ENCODE data around the gene LIPT2.

Gene LIPT2

GRCh38 chr11:74453373-74453975, 40.0 kb downstream of the LIPT2 start:
- no peak overlapping the region for H3K27ac ChIP-seq
- no peak for TF ChIP-seq ZFX (IDR thresholded peaks at IDR 0.05; ENCODE audit: borderline replicate concordance)
- TF ChIP-seq, protein P1, sequence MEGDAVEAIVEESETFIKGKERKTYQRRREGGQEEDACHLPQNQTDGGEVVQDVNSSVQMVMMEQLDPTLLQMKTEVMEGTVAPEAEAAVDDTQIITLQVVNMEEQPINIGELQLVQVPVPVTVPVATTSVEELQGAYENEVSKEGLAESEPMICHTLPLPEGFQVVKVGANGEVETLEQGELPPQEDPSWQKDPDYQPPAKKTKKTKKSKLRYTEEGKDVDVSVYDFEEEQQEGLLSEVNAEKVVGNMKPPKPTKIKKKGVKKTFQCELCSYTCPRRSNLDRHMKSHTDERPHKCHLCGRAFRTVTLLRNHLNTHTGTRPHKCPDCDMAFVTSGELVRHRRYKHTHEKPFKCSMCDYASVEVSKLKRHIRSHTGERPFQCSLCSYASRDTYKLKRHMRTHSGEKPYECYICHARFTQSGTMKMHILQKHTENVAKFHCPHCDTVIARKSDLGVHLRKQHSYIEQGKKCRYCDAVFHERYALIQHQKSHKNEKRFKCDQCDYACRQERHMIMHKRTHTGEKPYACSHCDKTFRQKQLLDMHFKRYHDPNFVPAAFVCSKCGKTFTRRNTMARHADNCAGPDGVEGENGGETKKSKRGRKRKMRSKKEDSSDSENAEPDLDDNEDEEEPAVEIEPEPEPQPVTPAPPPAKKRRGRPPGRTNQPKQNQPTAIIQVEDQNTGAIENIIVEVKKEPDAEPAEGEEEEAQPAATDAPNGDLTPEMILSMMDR (IDR thresholded peaks at IDR 0.05) = peak; percentile 88

DNA sequence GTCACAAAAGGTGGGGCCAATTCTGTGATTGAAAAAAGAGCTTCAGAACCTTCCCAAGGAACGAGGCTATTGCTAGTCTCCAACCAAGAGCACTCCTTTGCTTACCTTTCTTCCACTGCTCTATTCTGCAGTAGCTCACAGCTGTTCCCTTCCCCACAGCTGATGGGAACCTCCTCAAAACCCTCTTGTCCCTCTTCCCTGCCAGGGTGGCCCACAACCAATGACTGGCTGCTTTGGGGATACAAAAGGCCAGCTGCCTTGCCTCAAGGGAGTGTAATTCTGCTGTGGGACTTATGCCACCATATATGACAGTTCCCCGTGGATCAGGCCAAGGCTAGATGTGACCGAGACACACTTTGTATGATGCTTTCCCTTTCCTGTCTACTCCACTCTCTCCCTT, 41.2 kb downstream of the LIPT2 start:
- no peak overlapping the region for H3K27ac ChIP-seq
- TF ChIP-seq, protein P1 (IDR thresholded peaks at IDR 0.05) = no peak
- TF ChIP-seq ZFX (IDR thresholded peaks at IDR 0.05; ENCODE audit: borderline replicate concordance) = no peak

GRCh38 chr11:74450318-74450717, 43.2 kb downstream of the LIPT2 start:
- no peak overlapping the region for H3K27ac ChIP-seq
- no peak for TF ChIP-seq ZFX (IDR thresholded peaks at IDR 0.05; ENCODE audit: borderline replicate concordance)
- TF ChIP-seq, protein P1 (IDR thresholded peaks at IDR 0.05) = no peak

- TF ChIP-seq, protein P1 (IDR thresholded peaks at IDR 0.05) = peak; percentile 83
- TF ChIP-seq ZFX (IDR thresholded peaks at IDR 0.05; ENCODE audit: borderline replicate concordance) = no peak
Observed at GRCh38 chr11:74449369-74449931, 44.1 kb downstream of the LIPT2 start.

GRCh38 chr11:74447720-74448119, 45.8 kb downstream of the LIPT2 start:
- H3K27ac ChIP-seq = no peak overlapping the region
- TF ChIP-seq ZFX (IDR thresholded peaks at IDR 0.05; ENCODE audit: borderline replicate concordance) = no peak
- TF ChIP-seq, protein P1 (IDR thresholded peaks at IDR 0.05) = no peak

More at GRCh38 chr11:74449369-74449931, 44.1 kb downstream of the LIPT2 start:
- H3K27ac ChIP-seq = no peak overlapping the region

DNA sequence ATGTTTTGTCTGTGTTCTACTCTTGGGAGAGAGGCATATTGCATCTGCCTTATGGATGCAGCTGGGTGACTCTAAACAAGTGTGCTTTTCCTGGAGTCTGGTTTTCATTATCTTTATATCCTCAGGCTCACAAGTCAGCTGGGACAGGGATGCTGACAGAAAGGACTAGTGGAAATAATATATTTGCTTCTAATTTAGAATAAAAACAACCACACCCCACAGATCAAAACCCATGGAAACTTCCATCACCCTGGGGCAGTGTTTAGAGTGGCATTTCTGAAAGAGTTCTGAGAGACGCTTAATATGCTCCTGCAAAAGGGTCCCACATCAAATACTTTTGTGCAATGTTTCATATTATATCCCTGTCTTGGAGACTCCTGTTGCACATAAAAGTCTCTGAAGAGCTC, 47.0 kb downstream of the LIPT2 start:
- TF ChIP-seq, protein P1 (IDR thresholded peaks at IDR 0.05) = no peak
- TF ChIP-seq ZFX (IDR thresholded peaks at IDR 0.05; ENCODE audit: borderline replicate concordance) = no peak

GRCh38 chr11:74444173-74444826, 49.2 kb downstream of the LIPT2 start:
- peak overlapping the region; percentile 58 for H3K27ac ChIP-seq
- TF ChIP-seq, protein P1 (IDR thresholded peaks at IDR 0.05) = no peak
- no peak for TF ChIP-seq ZFX (IDR thresholded peaks at IDR 0.05; ENCODE audit: borderline replicate concordance)

More for the DNA sequence above, 47.0 kb downstream of the LIPT2 start:
- H3K27ac ChIP-seq = no peak overlapping the region
